HG03575 (cell line): ENCODE results near the gene HOXB6.

Source experiments
- ATAC-seq: cut with Tn5 transposase; IDR thresholded peaks from one replicate; pipeline ENCODE4 v1.9.1; 2021; ENCODE audit not compliant: unreplicated experiment, insufficient number of reproducible peaks, low FRiP score; ENCODE audit errors: extremely low read depth

HOXB6 gene

DNA sequence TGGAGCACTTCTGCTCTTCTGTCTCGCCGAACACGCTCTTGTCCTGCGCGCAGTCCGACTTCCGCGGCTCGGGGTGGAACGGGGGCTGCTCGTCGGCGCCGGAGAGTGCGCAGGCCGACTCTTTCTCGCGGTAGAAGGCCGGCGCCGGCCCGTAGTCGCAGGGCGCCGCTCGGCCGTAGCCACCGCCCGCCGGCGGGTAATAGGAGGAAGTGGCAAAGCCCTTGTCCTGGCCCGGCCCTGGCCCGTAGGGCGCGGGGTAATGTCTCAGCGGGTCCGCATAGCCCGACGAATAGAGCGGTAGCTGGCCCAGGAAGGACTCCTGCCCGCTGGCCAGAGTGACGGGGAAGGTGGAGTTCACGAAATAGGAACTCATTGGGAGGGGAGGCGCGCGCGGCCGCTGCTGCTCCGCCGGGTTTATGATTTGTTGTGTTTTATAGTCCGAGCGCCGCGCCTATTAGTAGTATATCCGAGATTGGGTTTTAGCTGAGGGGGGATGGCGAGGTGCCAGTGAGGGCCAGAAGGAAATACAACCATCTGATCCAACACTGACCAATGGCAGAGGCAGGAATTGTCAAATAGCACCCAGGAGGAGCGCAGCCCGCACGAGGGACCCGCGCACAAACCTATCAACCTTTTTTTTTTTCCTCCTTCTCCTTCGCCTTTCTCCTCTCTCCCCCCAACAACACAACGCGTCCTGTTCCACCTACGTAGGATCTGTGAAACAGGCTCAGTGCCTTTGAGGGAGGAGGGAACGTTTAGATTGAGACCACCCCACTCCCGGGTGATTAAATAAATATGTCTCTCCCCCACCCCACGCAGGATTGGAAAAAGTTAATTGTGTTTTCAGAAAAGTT, 6.8 kb downstream of the HOXB6 start:
- no peak for ATAC-seq

DNA sequence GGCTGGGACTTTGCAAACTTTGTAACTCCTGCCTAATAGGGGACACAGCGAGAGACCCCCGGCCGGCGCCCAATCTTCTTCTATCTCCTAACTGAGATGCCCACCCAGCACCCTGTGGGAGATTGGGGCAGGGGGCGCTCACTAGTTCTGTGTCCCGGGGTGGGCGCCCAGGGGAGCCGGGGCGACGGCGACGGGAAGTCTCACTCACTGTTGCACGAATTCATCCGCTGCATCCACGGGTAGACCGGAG, 7.3 kb downstream of the HOXB6 start:
- ATAC-seq = no peak

DNA sequence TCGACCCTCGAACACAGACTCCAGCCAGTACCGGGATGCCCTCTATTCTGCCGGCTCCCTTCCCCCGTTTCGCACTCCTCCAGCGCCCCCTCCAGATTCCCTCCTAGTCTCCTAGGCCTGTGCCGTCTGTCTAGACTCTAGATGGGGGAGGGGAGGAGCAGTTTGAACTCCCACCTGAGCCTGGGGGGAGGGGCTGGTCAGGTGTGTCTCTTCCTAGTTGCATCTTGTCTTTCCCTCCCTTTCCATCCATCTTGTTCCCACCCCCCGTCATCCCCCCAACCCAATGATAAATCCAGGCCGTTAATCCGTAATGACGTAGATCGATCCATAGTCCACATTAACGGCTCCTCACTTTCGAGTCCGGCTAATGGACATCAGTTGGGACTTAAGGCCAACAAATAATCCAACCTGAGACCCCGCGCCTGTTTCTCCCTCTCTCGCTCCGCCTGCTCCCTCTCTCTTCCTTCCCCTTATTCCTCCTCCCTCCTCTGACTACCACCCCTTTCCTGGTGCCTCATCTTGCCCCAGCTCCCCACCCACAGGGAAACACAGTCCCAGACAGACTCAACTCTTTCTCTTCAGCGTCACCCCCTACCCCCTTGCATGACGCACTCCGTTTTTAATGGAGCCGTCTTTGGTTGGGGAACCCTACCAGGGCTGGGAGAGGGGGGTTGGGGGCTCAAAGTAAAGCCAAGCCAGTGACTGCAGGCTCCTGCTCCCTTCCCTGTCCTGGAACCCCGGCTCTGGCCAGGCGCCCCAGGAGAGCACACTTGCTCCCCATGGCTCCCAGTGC, 7.9 kb downstream of the HOXB6 start:
- ATAC-seq = no peak

DNA sequence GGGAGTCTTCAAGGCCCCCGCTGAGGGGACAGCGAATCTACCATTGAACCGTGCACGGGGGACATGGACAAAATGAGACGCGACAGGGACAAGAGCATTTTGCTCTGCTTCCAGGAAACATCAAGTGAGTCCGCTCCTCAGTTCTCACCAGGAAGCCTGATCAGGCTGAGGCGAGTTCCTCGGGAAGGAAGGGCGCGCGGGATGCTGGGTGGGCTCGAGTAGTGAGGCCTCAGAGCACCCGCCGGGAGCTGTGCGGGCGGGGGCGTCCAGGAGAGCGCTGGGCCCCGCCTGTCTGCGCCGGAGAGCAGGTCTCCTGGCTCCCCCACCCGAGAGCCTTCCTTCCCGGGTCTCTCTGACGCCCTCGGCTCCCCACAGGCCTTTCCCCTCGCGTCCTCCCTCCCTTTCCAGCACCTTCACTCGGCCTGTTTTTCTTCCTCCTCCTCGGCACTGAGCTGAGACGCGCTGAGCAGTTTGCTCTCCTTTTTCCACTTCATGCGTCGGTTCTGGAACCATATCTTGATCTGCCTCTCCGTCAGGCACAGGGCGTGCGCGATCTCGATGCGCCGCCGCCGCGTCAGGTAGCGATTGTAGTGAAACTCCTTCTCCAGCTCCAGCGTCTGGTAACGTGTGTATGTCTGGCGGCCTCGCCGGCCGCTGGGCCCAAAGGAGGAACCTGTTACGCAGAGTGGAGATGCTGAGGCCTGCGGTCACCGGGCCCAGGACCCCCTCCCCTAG, 8.6 kb downstream of the HOXB6 start:
- ATAC-seq = no peak

DNA sequence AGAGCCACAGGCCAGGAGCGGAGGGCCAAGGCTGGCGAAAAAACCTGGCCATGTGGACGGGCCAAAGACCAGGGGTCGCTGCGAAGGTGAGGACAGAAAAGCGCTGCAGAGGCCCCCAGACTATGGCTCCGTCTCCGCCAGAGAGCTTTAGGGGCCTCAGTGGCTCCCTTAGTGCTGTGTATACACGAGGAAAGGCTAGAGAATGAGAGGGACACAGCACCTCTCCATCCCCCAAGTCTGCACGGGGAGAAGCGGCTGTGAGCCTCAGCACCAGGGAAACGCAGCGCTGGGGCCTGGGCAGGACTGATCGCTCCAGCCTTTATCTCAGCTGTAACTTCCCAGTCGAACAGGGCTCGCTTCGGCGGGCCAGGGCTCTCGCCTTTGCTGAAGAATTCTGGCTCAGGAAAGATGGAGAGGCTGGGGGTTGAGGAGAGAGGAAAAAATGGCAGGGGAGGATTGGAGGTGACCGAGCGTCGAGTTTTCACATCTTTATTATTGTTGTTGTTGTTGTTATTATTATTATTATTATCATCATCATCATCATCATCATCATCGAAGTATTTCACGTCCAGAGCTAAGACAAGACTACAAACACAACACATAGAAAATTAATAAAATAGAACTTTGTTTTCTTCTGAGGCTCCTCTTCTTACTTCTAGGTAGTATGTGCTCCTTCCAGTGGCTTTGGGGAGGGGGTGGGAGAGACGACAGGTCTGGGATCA, 9.3 kb downstream of the HOXB6 start:
- no peak for ATAC-seq

DNA sequence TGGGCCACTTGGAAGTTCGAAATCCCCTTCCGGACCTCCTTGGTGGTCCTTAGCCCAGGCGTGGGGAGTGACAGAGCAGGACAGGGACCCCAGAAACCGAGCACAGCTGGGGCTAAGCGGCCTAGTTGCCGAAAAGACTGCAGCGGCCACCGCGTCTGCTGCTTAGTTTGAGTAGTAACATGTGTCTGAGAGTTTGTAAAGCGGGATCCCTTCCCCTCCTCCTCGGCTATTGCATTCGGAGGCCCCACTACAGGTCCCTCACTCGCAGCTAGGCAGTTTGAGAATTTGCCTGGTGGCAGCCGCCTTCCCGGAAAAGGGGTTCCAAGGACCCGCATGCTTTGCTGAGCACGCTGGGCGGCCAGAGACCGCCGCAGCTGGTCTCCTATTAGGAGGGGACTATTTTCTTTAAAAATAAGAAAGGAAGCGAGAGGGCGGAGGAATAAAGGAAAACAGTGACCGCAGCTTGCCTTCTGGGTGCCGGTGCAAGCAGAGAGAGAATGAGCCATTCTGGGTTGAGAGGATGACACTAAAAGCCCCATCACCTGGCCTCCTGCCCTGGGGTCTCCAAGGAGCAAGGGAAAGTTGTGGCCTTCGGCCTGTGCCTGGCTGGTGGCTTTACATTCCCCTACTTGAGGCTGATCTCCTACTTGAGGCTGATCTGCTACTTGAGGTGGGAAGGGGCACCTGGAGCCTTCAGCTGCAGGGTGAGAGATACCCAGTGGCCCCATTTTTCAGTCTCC, 10.1 kb downstream of the HOXB6 start:
- ATAC-seq = no peak

DNA sequence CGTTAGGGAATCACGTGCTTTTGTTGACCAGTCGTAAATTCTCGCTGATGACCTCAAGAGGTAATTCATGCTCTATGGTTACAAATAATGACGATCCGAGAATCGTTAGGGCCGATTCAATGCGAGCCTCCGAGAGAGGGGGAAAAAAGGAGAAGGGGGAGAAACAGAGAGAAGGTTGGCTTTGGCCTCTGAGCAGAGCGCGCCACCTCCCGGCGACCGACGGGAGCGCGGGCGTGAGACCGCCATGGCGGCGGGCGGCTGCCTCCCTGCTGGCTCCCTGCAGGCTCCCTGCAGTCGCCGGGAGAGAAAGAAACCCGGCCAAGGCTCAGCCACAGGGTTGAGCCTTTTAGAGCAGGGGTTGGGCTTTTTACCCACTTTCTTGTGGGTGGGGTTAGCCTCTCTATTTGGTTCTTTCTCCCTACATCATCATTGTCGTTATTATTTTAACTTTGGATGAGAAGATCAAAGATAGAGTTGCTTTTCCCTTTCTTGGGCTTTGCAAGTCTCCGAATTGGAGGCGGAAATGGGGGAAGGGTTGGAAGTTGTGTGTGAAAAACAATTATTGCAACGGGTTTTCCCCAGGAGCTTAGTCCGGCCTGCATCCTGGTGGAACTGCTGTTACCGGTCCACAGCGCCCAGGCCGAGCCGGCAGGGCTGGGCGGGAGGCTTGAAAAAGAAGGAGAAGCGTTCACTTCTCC, 10.8 kb downstream of the HOXB6 start:
- ATAC-seq = no peak

DNA sequence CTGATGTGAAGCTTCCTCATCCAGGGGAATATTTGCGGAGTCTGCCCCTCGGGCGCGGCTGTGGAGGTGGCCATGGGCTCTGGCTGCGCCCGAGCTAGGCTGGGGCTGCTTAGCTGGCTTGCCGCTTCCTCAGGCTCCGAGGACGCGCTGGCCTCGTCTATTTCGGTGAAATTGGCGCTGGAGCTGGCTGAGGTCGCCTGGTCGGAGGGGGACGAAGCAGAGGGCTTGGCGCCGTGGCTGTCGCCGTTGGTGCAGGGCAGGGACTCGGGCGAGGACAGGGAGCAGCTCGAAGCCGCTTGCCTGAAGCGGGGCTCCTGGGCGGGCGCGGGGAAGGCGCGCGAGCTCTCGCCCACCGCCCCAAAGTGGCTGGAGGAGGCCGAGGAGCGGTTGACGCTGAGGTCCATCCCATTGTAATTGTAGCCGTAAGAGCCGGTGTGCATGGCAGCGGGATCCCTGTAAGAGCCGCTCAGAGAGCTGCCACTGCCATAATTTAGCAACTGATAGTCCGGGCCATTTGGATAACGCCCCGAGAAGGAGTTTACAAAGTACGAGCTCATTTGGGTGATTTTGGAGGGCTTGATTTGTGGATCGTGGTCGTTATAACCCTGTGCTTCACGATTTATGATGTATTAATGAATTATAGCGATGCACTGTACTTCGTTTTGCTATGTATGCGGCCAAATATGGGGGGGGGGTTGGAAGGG, 11.5 kb downstream of the HOXB6 start, which contains the start of gene HOXB5:
HOXB5 (minus strand) TSS at position 654 of the 704 bp plus-strand sequence; CDS start at position 557, 97 bp downstream.
- ATAC-seq = no peak

DNA sequence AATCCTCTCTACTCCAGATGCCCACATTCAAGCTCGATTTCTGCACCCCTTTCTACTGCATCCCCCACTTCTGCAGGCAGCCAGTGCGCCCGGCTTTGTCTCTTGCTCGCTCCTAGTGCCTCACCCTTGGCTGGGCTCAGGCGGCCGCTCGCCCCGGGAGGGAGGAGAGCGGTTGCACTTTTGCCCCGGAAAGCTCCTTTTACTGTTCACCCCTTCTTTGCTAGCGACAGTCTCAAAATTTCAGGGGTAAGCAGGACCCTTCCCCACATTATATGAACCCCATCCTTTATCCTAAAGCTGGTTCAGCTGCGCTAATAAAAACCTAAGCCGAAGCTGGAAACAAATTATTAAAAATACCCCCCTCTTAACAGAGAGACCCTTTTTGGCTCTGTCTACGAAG, 12.2 kb downstream of the HOXB6 start:
- no peak for ATAC-seq

DNA sequence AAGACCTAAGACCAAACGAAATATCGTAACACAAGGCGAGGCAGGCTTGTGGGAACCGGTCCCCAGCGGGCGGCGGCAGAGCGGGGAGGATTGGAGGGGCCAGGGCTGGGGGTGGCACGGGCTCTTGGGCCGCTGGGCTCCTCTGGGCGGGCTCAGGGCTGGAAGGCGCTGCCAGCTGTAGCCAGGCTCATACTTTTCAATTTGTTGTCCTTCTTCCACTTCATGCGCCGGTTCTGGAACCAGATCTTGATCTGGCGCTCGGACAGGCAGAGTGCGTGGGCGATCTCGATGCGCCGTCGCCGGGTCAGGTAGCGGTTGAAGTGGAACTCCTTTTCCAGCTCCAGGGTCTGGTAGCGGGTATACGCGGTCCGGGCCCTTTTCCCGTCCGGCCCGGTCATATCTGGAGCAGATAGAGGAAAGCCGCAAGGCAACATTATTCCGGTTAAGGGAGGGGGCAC, 12.7 kb downstream of the HOXB6 start:
- ATAC-seq = no peak

DNA sequence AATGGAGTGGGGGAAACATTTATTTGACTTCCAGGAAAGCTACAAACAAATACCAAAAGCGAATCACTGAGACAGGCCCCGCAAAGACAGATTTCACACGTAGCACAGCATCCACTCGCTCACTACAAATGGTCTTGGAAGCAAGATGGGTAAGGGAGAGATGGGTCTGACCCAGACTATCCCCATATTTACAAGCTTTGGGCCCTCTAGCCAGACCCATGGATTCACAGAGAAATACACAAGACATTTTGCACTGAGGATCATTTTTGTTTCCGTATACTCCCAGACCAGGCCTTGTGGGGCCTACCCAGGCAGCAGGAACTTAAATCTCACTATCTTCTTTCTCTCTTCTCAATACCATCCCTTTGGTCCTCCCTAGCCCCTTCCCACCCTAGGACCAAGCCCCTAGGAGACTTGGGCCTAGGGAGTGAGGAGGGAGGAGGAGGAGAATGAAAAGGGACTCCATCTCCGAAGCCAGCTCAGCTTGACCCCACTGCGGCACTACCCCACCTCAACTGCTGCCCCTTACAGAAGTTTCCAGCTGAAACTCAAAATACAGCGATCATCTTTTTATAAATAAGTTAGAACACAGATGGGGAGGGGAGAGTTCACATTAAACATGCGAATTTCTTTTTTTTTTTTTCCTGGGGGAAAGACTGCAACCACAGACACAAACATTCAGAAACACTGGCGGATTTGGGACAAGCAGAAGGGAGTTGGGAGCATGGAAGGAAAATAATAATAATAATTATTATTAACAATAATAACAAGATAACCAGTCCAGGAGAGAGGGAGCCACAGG, 13.3 kb downstream of the HOXB6 start:
- ATAC-seq = no peak

DNA sequence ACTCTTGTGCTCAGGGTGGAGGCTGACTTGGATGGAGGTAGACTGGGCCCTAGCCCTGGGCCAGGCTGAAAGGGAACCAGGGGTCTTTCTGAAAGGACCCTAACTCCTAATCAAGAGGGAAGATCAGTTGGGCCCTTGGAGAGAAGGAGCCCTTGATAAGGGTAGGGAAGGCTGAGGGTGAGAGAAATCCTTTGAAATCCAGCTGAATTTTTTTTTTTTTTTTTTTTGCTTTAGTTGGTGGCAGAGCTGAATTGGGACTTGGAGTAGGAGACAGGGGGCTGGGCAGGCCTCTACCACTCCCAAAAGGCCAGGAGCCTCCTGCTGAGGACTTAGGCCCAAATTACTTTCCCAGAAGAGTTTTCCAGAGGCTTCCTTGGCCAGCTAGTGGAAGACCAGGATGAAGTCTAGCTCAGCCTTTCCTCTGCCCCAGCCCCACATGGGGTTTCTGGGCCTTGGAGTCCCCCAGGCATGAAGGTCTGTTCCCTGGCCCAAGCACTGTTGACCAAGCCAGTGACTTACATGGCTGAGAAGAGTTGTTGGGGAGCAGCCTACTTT, 14.1 kb downstream of the HOXB6 start:
- ATAC-seq = no peak

DNA sequence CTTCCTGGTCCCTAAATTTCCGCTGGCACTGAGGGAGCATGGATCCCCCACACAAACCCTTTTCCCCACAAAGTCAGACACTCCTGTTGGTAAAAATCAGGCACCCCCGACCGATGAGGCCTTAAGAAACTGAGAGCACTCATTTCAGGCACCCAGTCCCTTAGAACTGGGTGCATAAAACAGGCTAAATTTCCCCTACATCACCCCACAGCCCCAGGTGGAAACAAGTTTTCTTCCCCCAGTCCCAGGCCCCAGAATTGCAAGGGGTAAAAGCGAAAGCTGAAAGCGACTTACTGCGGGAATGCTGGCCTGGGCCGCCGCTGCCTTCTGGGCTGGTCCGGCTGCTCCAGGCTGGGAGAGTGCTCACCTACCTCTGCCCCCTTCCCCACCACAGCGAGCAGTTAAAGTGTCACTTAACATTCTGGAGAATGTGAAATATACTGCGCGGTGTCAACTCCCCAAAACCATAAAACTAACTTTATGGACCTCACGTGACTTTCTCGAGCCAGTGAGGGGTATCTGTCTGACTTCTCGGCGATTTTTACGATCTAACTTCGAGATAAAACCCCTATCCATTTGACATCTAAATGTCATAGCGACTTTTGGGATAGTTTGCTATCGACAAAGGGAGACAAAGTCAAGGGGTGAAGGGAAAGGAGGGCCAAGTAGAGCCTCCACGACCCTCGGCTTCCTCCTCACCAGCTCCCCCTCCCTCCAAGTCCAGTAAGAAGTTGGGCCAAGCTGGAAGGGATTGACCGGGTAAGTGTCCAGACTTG, 14.8 kb downstream of the HOXB6 start, which contains the start of gene HOXB3:
HOXB3 (minus strand) TSS at position 411 of the 776 bp plus-strand sequence. CDS start 37,767 bp downstream, outside the sequence.
- ATAC-seq = no peak

DNA sequence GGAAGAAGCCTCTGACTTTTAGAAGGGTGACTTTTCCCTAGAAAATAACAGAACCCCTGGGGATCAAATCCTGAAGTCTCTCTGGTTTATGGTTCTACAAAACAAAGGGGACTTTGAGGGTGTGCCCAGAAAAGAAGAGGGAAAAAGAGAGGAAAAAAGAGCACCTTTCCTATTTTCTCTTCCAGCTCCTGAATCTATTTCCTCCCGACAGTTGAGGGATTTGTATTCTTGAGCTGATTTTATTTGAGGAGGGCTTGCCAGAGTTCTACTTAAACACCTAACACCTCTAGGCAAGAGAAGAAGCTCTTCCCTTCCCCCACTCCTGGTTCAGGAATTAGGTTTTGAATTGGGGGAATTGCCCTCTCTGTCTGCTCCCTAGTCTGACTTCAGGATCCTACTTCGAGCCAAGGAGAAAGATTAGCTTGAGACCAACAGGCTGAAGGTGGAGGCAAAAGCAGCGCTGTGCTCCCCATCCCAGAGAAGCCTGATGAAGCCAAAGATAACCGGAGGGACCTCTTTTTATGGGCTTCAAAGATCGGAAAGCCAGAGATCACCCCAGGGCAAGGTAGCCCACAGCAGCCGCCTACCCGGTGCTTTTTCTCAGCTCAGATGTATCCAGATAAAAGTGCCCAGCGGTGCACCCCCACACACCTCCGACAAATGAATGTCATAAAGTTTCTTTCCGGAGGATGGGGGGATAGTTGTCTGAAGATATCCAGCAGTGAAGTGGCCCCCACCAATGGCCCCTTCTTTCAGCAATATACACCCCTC, 15.5 kb downstream of the HOXB6 start:
- ATAC-seq = no peak

DNA sequence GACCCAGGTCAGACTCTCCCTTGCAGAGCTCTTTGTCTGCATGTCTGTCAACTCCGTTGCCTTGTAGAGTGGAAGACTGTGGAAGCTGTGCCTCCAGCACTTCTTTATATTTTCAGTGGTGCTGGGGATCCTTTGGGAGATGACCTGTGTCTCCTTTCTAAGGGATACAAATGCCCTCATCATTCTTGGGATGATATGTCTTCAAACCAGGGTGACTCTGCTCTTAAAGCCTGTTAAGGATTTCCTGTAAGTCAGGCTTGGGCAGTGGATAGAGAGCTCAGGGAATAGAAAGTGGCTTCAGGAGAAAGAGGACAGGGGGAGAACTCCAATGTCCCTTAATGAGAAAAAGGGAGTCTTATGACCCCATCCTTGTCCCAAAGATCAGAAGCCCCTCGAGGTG, 16.3 kb downstream of the HOXB6 start:
- no peak for ATAC-seq
